H9 (cell line): Measurements from ENCODE around the gene SORCS2. TPM values are rescaled to one million over a fixed set of nuclear protein-coding genes. Genes with fewer than 3 reads are reported as not detected.

Experiments
- DNase-seq: peaks from one replicate; pipeline ENCODE4 v3.0.0-alpha.2; 2017
- H2AFZ ChIP-seq: one replicate; pipeline ENCODE4 v1.6.1; 2013; ENCODE audit warnings: mild to moderate bottlenecking, low read length, control low read depth, moderate library complexity
- H2AK5ac ChIP-seq: 2 replicates; pipeline ENCODE4 v1.6.1; 2013; ENCODE audit warnings: low read length, control low read depth, mixed read lengths; ENCODE audit not compliant: insufficient read length
- H2BK120ac ChIP-seq: one replicate; pipeline ENCODE4 v1.6.1; 2013; ENCODE audit warnings: low read depth, mild to moderate bottlenecking, low read length, control low read depth, inconsistent platforms; ENCODE audit not compliant: poor library complexity, severe bottlenecking
- H2BK12ac ChIP-seq: 2 replicates; pipeline ENCODE4 v1.6.1; 2013; ENCODE audit warnings: low read length, control low read depth, mixed read lengths, low read depth; ENCODE audit not compliant: insufficient read length
- H2BK15ac ChIP-seq: 2 replicates; pipeline ENCODE4 v1.6.1; 2013; ENCODE audit warnings: low read depth, low read length, control low read depth
- H2BK20ac ChIP-seq: one replicate; pipeline ENCODE4 v1.6.1; 2013; ENCODE audit warnings: low read depth, mild to moderate bottlenecking, low read length, control low read depth, inconsistent platforms; ENCODE audit not compliant: poor library complexity, severe bottlenecking
- H2BK5ac ChIP-seq: 2 replicates; pipeline ENCODE4 v1.6.1; 2013; ENCODE audit warnings: low read length, control low read depth, mixed read lengths; ENCODE audit not compliant: insufficient read length
- H3K14ac ChIP-seq: 2 replicates; pipeline ENCODE4 v1.6.1; 2013; ENCODE audit warnings: low read length, control low read depth; ENCODE audit not compliant: insufficient read depth
- H3K18ac ChIP-seq: 2 replicates; pipeline ENCODE4 v1.6.1; 2013; ENCODE audit warnings: low read depth, mild to moderate bottlenecking, mixed read lengths, low read length, control low read depth; ENCODE audit not compliant: insufficient read length
- H3K23ac ChIP-seq: 2 replicates; pipeline ENCODE4 v1.6.1; 2013; ENCODE audit warnings: low read length, control low read depth, mixed read lengths, low read depth; ENCODE audit not compliant: insufficient read length
- H3K23me2 ChIP-seq: 2 replicates; pipeline ENCODE4 v1.6.1; 2013; ENCODE audit warnings: low read depth, mild to moderate bottlenecking, mixed read lengths, low read length, control low read depth; ENCODE audit not compliant: insufficient read length, poor library complexity, severe bottlenecking
- H3K27ac ChIP-seq: 2 replicates; pipeline ENCODE4 v1.5.1; 2013; ENCODE audit warnings: low read length, control low read depth, mixed read lengths, low read depth; ENCODE audit not compliant: insufficient read length
- H3K27me3 ChIP-seq: 2 replicates; pipeline ENCODE4 v1.6.1; 2013; ENCODE audit warnings: low read length, control low read depth, inconsistent platforms; ENCODE audit not compliant: insufficient read depth
- H3K4ac ChIP-seq: 2 replicates; pipeline ENCODE4 v1.6.1; 2013; ENCODE audit warnings: low read depth, mild to moderate bottlenecking, control low read depth, inconsistent platforms, low read length, moderate library complexity
- H3K4me1 ChIP-seq: 2 replicates; pipeline ENCODE4 v1.6.1; 2013; ENCODE audit warnings: low read length, control low read depth, inconsistent platforms; ENCODE audit not compliant: insufficient read depth
- H3K4me2 ChIP-seq: 2 replicates; pipeline ENCODE4 v1.6.1; 2013; ENCODE audit warnings: low read length, control low read depth, mixed read lengths; ENCODE audit not compliant: insufficient read length, insufficient read depth
- H3K56ac ChIP-seq: 2 replicates; pipeline ENCODE4 v1.6.1; 2013; ENCODE audit warnings: low read depth, mild to moderate bottlenecking, mixed read lengths, low read length, control low read depth; ENCODE audit not compliant: insufficient read length
- H3K79me1 ChIP-seq: 2 replicates; pipeline ENCODE4 v1.6.1; 2013; ENCODE audit warnings: low read depth, mild to moderate bottlenecking, moderate library complexity, low read length, control low read depth, inconsistent platforms; ENCODE audit not compliant: insufficient read depth, poor library complexity, severe bottlenecking
- H3K79me2 ChIP-seq: 2 replicates; pipeline ENCODE4 v1.6.1; 2013; ENCODE audit warnings: low read length, control low read depth, inconsistent platforms; ENCODE audit not compliant: insufficient read depth
- H3K9ac ChIP-seq: 2 replicates; pipeline ENCODE4 v1.6.1; 2013; ENCODE audit warnings: low read length, control low read depth, mixed read lengths; ENCODE audit not compliant: insufficient read length; ENCODE audit errors: extremely low read depth
- H3K9me3 ChIP-seq: one replicate; pipeline ENCODE4 v1.6.1; 2013; ENCODE audit warnings: low read depth, low read length, inconsistent platforms; ENCODE audit not compliant: control insufficient read depth
- H3T11ph ChIP-seq: one replicate; pipeline ENCODE4 v1.6.1; 2013; ENCODE audit warnings: mild to moderate bottlenecking, low read length, control low read depth, inconsistent platforms
- H4K20me1 ChIP-seq: one replicate; pipeline ENCODE4 v1.6.1; 2013; ENCODE audit not compliant: control insufficient read depth, insufficient read length, insufficient read depth
- H4K5ac ChIP-seq: 2 replicates; pipeline ENCODE4 v1.6.1; 2013; ENCODE audit warnings: low read depth, mild to moderate bottlenecking, mixed read lengths, low read length, control low read depth; ENCODE audit not compliant: insufficient read length
- H4K8ac ChIP-seq: replicated peaks from 2 replicates; pipeline ENCODE4 v1.6.1; 2013; ENCODE audit warnings: low read length, control low read depth, mixed read lengths, low read depth; ENCODE audit not compliant: insufficient read length
- H4K91ac ChIP-seq: 2 replicates; pipeline ENCODE4 v1.6.1; 2013; ENCODE audit warnings: low read depth, mild to moderate bottlenecking, moderate library complexity, mixed read lengths, low read length, control low read depth; ENCODE audit not compliant: insufficient read length
- H3K27ac Mint-ChIP-seq, 3 experiments: 2 replicates in 2 of 3; 3 replicates in 1 of 3; pipeline ENCODE4 v1.8.0; 2020 to 2021; ENCODE audit warnings: mixed read lengths in 3 of 3, mild to moderate bottlenecking in 1 of 3, moderate library complexity in 1 of 3
- H3K27me3 Mint-ChIP-seq: 2 replicates; pipeline ENCODE4 v1.8.0; 2021; ENCODE audit warnings: low read depth, mild to moderate bottlenecking, moderate library complexity, mixed read lengths
- H3K36me3 Mint-ChIP-seq, 3 experiments: 2 replicates in 2 of 3; 3 replicates in 1 of 3; pipeline ENCODE4 v1.8.0; 2020 to 2021; ENCODE audit warnings: low read depth in 3 of 3, mixed read lengths in 3 of 3; ENCODE audit not compliant: insufficient read depth in 1 of 3
- H3K4me1 Mint-ChIP-seq, 2 experiments: 2 replicates each; pipeline ENCODE4 v1.8.0; 2020; ENCODE audit warnings: mixed read lengths in 2 of 2
- H3K4me3 Mint-ChIP-seq, 2 experiments: 2 replicates in 1 of 2; 3 replicates in 1 of 2; pipeline ENCODE4 v1.8.0; 2020 to 2021; ENCODE audit warnings: mild to moderate bottlenecking in 2 of 2, mixed read lengths in 2 of 2, moderate library complexity in 1 of 2
- H3K9me3 Mint-ChIP-seq, 2 experiments: 2 replicates in 1 of 2; 3 replicates in 1 of 2; pipeline ENCODE4 v1.8.0; 2020; ENCODE audit warnings: mild to moderate bottlenecking in 2 of 2, mixed read lengths in 2 of 2, moderate library complexity in 1 of 2
- WGBS: extraction: QIAGEN DNeasy Blood & Tissue Kit; methylation state at CpG from one replicate; pipeline ENCODE4 v1.1.7; 2013; ENCODE audit warnings: missing lambda C conversion rate, low lambda C conversion rate, mixed read lengths; ENCODE audit not compliant: insufficient read length; ENCODE audit errors: extremely low coverage; 5-methylcytosine and 5-hydroxymethylcytosine counted together
- total RNA-seq: library from RNA; stranded (reverse); gene quantifications from 2 replicates; pipeline ENCODE4 v1.2.1, GENCODE V29; 2021
- TF ChIP-seq, protein P1 (sequence below): fragments of 200-600 bp; sonication (generic); conservative IDR thresholded peaks from 3 replicates; pipeline ENCODE4 v1.8.0; 2021; ENCODE audit warnings: antibody characterized with exemption, mild to moderate bottlenecking

The SORCS2 gene
- total RNA-seq, 1 experiment from 2014 or later = 0.57 TPM

DNA sequence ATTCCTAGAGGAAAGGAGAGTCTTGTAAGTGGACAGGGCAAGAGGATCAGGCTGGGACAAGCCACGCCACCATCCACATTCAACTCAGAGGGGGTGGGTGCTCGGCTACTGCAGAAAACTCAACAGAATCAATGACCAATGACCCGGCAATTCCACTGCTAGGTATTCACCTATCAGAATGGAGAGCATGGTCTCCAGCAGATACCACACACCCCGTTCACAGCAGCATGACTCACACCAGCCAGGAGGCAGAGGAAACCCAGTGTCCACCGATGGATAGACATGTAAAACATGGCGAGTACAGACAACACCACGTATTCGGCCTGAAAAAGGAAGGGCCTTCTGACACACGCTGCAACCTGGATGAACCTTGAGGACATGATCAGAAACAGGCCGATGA, 571.5 kb downstream of the SORCS2 start:
- H3K4me1 Mint-ChIP-seq = peaks cover 5 to 9% of the 10 kb centered on the region in 2 experiments; a peak in 2 of 4 replicates
- no peak overlapping the region for H2AK5ac ChIP-seq
- no peak overlapping the region for H3K14ac ChIP-seq
- WGBS = no CpG with 5 or more reads among the region's 10 CpGs
- no peak overlapping the region for H4K91ac ChIP-seq
- no peaks in the 10 kb centered on the region for H3K9me3 ChIP-seq
- no peak overlapping the region for H3K4me2 ChIP-seq
- no peaks in the 10 kb centered on the region for H3K27me3 Mint-ChIP-seq
- H4K5ac ChIP-seq = no peak overlapping the region
- H2BK120ac ChIP-seq = no peak overlapping the region
- TF ChIP-seq, protein P1, sequence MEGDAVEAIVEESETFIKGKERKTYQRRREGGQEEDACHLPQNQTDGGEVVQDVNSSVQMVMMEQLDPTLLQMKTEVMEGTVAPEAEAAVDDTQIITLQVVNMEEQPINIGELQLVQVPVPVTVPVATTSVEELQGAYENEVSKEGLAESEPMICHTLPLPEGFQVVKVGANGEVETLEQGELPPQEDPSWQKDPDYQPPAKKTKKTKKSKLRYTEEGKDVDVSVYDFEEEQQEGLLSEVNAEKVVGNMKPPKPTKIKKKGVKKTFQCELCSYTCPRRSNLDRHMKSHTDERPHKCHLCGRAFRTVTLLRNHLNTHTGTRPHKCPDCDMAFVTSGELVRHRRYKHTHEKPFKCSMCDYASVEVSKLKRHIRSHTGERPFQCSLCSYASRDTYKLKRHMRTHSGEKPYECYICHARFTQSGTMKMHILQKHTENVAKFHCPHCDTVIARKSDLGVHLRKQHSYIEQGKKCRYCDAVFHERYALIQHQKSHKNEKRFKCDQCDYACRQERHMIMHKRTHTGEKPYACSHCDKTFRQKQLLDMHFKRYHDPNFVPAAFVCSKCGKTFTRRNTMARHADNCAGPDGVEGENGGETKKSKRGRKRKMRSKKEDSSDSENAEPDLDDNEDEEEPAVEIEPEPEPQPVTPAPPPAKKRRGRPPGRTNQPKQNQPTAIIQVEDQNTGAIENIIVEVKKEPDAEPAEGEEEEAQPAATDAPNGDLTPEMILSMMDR = no peak
- H4K20me1 ChIP-seq = no peaks in the 10 kb centered on the region
- H3K4me3 Mint-ChIP-seq = no peak overlapping the region
- no peaks in the 10 kb centered on the region for H3K4me1 ChIP-seq
- no peaks in the 10 kb centered on the region for H3K23me2 ChIP-seq
- no peak overlapping the region for H2BK5ac ChIP-seq
- no peak overlapping the region for H3K4ac ChIP-seq
- H2BK20ac ChIP-seq = no peak overlapping the region
- no peak overlapping the region for H2AFZ ChIP-seq
- H3K23ac ChIP-seq = no peak overlapping the region
- no peak overlapping the region for H2BK12ac ChIP-seq
- no peak overlapping the region for H3T11ph ChIP-seq
- H3K9me3 Mint-ChIP-seq = no peaks in the 10 kb centered on the region
- peak overlapping the region in 2 of 3 experiments; percentile 77 to 82; a peak in 2 of 7 replicates for H3K27ac Mint-ChIP-seq
- no peaks in the 10 kb centered on the region for H3K79me2 ChIP-seq
- no peak overlapping the region for H3K27ac ChIP-seq
- H3K79me1 ChIP-seq = no peaks in the 10 kb centered on the region
- no peak overlapping the region for H2BK15ac ChIP-seq
- peaks cover 0 to 4% (median 3%) of the 10 kb centered on the region in 3 experiments; a peak in 2 of 7 replicates for H3K36me3 Mint-ChIP-seq
- no peak overlapping the region for H3K9ac ChIP-seq
- no peaks in the 10 kb centered on the region for H3K27me3 ChIP-seq
- H3K56ac ChIP-seq = no peak overlapping the region
- H3K18ac ChIP-seq = no peak overlapping the region
- H4K8ac ChIP-seq = no peak overlapping the region
- no peak for DNase-seq
